Ovary (tissue), 9 donors: ENCODE data around the gene MROH2A. TPM values are rescaled to one million over a fixed set of nuclear protein-coding genes. Genes with fewer than 3 reads are reported as not detected.

Experiments
- DNase-seq, 5 donors: peaks; one replicate each; pipeline ENCODE4 v3.0.0-alpha.2; 2019 to 2020
- H3K27ac ChIP-seq, 2 donors: fragments of 200-600 bp; one replicate each; pipeline versions ENCODE4 v1.5.1 to v1.8.0; 2019 to 2022
- H3K27me3 ChIP-seq: fragments of 200-600 bp; one replicate; pipeline ENCODE4 v1.8.0; 2022
- H3K36me3 ChIP-seq: fragments of 200-600 bp; sonication (generic); one replicate; pipeline ENCODE4 v1.5.1; 2019
- H3K4me1 ChIP-seq: one replicate; pipeline ENCODE4 v1.8.1; 2013; ENCODE audit warnings: mild to moderate bottlenecking, moderate library complexity; ENCODE audit not compliant: insufficient read depth
- H3K4me3 ChIP-seq: fragments of 200-600 bp; sonication (generic); one replicate; pipeline ENCODE4 v1.5.1; 2017
- H3K9me3 ChIP-seq, 2 donors: fragments of 200-600 bp in 1 of 2; sonication (generic) in 1 of 2; one replicate each; pipeline versions ENCODE4 v1.5.1 to v1.8.1; 2013 to 2019; ENCODE audit warnings: mild to moderate bottlenecking in 1 of 2, moderate library complexity in 1 of 2
- EP300 ChIP-seq: sonication (generic); formaldehyde crosslinking; IDR thresholded peaks from one replicate; pipeline ENCODE4 v1.6.1; 2017; ENCODE audit warnings: antibody characterized with exemption
- POLR2A ChIP-seq: fragments of 450-650 bp; IDR thresholded peaks from one replicate; pipeline ENCODE4 v1.6.1; 2017; ENCODE audit warnings: antibody characterized with exemption, mild to moderate bottlenecking, moderate library complexity
- WGBS, 3 donors: extraction: QIAGEN DNeasy Blood & Tissue Kit in 1 of 3; methylation state at CpG; one replicate each; pipeline versions ENCODE4 v1.1.5 to v1.1.7; 2013 to 2017; 5-methylcytosine and 5-hydroxymethylcytosine counted together
- intact Hi-C, 4 donors: fragments of 100-400 bp; cut with DNase I; formaldehyde crosslinking; loops; one replicate each; pipeline versions ENCODE4 v1.11.0 to v1.15.1; 2022 to 2023
- polyA plus RNA-seq, 2 donors: library from polyadenylated mRNA; stranded (reverse); fragments of 200-250 nt in 1 of 2; fragments of 350-450 nt in 1 of 2; fragmentation: Illumina TruSeq in 1 of 2; extraction: RNeasy Lipid Tissue Mini Kit (QIAGEN cat#74804) in 1 of 2; gene quantifications; one replicate each; pipeline ENCODE4 v1.2.3, GENCODE V29; 2013 to 2014
- total RNA-seq, 7 donors: library from RNA; depleted of rRNA in 2 of 7; stranded (reverse); fragments of >200 nt in 2 of 7; fragmentation: NEBNext Ultra II Directional in 3 of 7; extraction: Animal tissue kit (Norgen Biotek cat#: 25700) in 3 of 7; gene quantifications; one replicate each; pipeline versions ENCODE4 v1.1.0 to v1.2.4, GENCODE V29; 2016 to 2023
- TF ChIP-seq, protein P1 (sequence below), 3 donors: fragments of 450-650 bp in 2 of 3; fragments of 200-600 bp in 1 of 3; IDR thresholded peaks; one replicate each; pipeline versions ENCODE4 v1.5.1 to v1.8.0; 2016 to 2022; ENCODE audit warnings: antibody characterized with exemption in 3 of 3, mild to moderate bottlenecking in 1 of 3
- donor health status: DM: no; HTN: no; CAD: no; lungs with moderate emphysema.
- donor health status: DM: no; HTN: no; CAD: no.
- donor health status: Bipolar disorder and iron deficiency.
- donor health status: DM: yes; HTN: yes; CAD: no.
- donor health status: DM: no; HTN: no; CAD: no.
- donor health status: DM: yes; HTN: yes; CAD: no.

Gene MROH2A
- total and polyA plus RNA-seq, 9 donors = not detected

DNA sequence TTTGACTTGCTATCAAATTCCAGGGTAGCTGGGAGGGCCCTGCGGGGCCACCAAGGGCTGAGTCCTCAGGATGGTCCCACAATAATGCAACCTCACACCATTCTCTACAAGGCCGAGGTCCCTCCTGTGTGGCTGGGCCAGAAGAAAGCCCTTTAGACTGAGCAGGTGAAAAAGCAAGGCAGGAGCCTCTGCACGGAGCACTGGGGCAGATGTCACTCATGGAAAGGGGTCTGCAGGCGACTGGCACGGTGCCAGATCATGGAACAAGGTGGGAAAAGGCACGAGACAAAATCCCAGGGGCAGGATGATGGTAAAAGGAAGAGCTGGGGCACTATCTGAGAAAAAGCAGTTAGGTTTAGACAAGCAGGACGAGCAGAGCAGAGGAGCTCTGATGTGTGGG lies 60.1 kb downstream of the MROH2A start:
- intact Hi-C loops = no loop called here
- TF ChIP-seq POLR2A (no peak), EP300 (no peak)
- TF ChIP-seq, protein P1, sequence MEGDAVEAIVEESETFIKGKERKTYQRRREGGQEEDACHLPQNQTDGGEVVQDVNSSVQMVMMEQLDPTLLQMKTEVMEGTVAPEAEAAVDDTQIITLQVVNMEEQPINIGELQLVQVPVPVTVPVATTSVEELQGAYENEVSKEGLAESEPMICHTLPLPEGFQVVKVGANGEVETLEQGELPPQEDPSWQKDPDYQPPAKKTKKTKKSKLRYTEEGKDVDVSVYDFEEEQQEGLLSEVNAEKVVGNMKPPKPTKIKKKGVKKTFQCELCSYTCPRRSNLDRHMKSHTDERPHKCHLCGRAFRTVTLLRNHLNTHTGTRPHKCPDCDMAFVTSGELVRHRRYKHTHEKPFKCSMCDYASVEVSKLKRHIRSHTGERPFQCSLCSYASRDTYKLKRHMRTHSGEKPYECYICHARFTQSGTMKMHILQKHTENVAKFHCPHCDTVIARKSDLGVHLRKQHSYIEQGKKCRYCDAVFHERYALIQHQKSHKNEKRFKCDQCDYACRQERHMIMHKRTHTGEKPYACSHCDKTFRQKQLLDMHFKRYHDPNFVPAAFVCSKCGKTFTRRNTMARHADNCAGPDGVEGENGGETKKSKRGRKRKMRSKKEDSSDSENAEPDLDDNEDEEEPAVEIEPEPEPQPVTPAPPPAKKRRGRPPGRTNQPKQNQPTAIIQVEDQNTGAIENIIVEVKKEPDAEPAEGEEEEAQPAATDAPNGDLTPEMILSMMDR (IDR thresholded peaks at IDR 0.05) = no peak
- 61 to 88% (median 73%) methylated on average over 7 of the region's 7 CpGs for WGBS, 3 donors
- H3K36me3 ChIP-seq = no peaks in the 10 kb centered on the region
- no peaks in the 10 kb centered on the region for H3K27me3 ChIP-seq
- DNase-seq = no peak
- no peak overlapping the region for H3K4me3 ChIP-seq
- H3K9me3 ChIP-seq = no peaks in the 10 kb centered on the region
- H3K4me1 ChIP-seq = no peaks in the 10 kb centered on the region
- no peak overlapping the region for H3K27ac ChIP-seq

DNA sequence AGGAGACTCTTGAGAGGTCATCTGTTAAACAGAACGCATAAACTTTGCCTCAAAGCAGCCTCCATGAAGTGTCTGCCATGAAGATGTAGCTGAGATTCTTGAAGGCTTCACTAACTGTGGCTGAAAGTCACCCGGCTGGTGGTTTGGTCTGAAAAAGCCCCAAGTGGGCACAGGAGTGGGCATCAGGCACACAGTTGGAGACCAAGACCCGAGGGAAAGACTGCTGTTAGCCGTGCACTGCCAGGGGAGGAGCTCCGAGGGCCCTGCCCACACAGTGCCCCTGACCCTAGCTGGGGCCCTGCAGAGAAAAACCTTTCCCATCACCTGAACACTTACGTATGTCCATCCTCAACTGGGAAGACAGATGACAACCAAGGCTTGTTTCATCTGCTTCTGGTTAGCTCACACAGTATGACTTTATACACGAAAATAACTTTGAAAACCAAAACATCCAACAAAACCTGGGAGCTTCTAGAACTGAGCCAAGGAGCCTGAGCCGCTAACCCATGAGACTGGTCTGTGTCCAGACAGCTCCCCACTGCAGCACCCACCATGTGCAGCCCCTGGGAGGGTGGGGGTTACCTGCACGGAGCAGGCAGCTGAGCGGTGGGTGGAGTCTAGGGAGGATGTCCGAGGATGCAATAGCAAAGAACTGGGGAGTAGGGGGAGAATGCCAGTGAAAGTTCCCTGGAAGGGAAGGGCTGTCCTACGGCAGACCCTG lies 60.8 kb downstream of the MROH2A start:
- no peaks in the 10 kb centered on the region for H3K4me1 ChIP-seq
- H3K4me3 ChIP-seq = no peak overlapping the region
- H3K27me3 ChIP-seq = no peaks in the 10 kb centered on the region
- H3K9me3 ChIP-seq = no peaks in the 10 kb centered on the region
- intact Hi-C loops = no loop called here
- no peaks in the 10 kb centered on the region for H3K36me3 ChIP-seq
- 78 to 81% (median 80%) methylated on average over 12 of the region's 12 CpGs for WGBS, 3 donors
- no peak for DNase-seq
- TF ChIP-seq, protein P1 (IDR thresholded peaks at IDR 0.05) = no peak
- no peak for TF ChIP-seq POLR2A
- TF ChIP-seq EP300 = no peak
- H3K27ac ChIP-seq = no peak overlapping the region

DNA sequence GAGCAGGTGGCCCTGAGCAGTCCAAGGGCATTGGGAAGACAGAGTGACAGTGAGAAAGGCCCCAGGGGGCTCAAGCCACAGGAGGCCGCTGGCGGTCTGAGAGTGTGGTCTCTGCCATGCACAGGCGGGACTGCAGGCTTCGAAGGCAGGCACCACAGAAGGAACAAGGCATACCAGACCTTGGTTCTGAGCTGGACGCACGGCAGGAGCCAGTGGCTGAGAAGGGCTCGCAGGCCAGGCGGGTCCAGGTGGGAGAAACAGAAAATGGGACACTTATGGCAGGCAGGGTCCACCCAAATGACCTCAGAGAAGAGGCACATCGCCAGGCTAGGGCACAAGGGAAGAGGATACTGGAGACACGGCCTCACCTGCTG lies 61.3 kb downstream of the MROH2A start:
- 91 to 99% (median 97%) methylated on average over 10 of the region's 10 CpGs for WGBS, 3 donors
- intact Hi-C loops = no loop called here
- no peak overlapping the region for H3K4me3 ChIP-seq
- no peak overlapping the region for H3K27ac ChIP-seq
- no peaks in the 10 kb centered on the region for H3K27me3 ChIP-seq
- H3K36me3 ChIP-seq = no peaks in the 10 kb centered on the region
- no peak for TF ChIP-seq EP300
- TF ChIP-seq, protein P1 (IDR thresholded peaks at IDR 0.05) = no peak
- TF ChIP-seq POLR2A = no peak
- no peaks in the 10 kb centered on the region for H3K4me1 ChIP-seq
- DNase-seq = no peak
- H3K9me3 ChIP-seq = no peaks in the 10 kb centered on the region

DNA sequence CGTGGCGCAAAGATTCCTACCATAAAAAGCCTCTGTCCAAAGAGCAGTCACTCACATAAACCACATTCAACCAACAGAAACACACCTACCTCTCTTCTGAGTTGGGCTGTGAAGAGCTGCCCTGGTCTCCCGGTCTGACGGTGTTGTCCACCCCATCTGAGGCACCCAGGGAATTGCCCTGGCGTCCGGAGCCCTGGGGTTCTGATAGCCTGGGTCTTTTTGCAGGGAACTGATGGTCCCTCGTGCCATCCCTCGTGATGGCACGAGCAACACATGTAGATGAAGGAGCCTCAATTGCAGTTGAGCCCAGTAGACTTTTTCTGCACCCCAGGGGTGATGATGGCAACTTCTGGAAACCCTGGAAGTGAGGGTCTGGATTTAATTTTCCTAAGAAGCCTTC lies 62.4 kb downstream of the MROH2A start:
- TF ChIP-seq, protein P1 (IDR thresholded peaks at IDR 0.05) = no peak
- TF ChIP-seq EP300 (no peak), POLR2A (no peak)
- DNase-seq = no peak
- WGBS, 3 donors = 95 to 96% (median 95%) methylated on average over 9 of the region's 9 CpGs
- Histone ChIP-seq H3K4me3 (no peak overlapping the region), H3K27me3 (no peaks in the 10 kb centered on the region), H3K9me3 (no peaks in the 10 kb centered on the region), H3K27ac (no peak overlapping the region), H3K36me3 (no peaks in the 10 kb centered on the region), H3K4me1 (no peaks in the 10 kb centered on the region)
- intact Hi-C loops = no loop called here
